SK-N-MC (cell line): ENCODE data around the gene CCDC142.
A peak's percentile ranks its signal among the peaks of the same experiment; 100 is the strongest.

Source experiments
- DNase-seq: peaks from one replicate; pipeline ENCODE4 v3.0.0-alpha.2; 2011; ENCODE audit warnings: low read depth, low spot score
- H3K27ac ChIP-seq: fragments of 200-600 bp; sonication (generic); 2 replicates; pipeline ENCODE4 v1.5.1; 2016; ENCODE audit warnings: mixed run types
- H3K36me3 ChIP-seq: fragments of 200-600 bp; sonication (generic); 2 replicates; pipeline ENCODE4 v1.6.1; 2017; ENCODE audit warnings: antibody characterized with exemption, low read length, mixed read lengths; ENCODE audit not compliant: insufficient read depth
- H3K4me3 ChIP-seq: fragments of 200-600 bp; sonication (generic); 2 replicates; pipeline ENCODE4 v1.5.1; 2016
- H3K9ac ChIP-seq: fragments of 200-600 bp; sonication (generic); 2 replicates; pipeline ENCODE4 v1.8.0; 2017; ENCODE audit warnings: mixed run types, mixed read lengths; ENCODE audit not compliant: insufficient read length
- H3K9me3 ChIP-seq: fragments of 200-600 bp; sonication (generic); 2 replicates; pipeline ENCODE4 v1.6.1; 2017; ENCODE audit warnings: low read depth, mild to moderate bottlenecking, antibody characterized with exemption, low read length, moderate library complexity, mixed read lengths
- EZH2 ChIP-seq: fragments of 200-600 bp; sonication (generic); IDR thresholded peaks from one replicate; pipeline ENCODE4 v1.6.1; 2017; ENCODE audit warnings: antibody characterized with exemption
- POLR2AphosphoS5 ChIP-seq: IDR thresholded peaks from 2 replicates; pipeline ENCODE4 v1.6.1; 2012; ENCODE audit warnings: mild to moderate bottlenecking, low read depth, low read length, borderline replicate concordance

CCDC142 gene

DNA sequence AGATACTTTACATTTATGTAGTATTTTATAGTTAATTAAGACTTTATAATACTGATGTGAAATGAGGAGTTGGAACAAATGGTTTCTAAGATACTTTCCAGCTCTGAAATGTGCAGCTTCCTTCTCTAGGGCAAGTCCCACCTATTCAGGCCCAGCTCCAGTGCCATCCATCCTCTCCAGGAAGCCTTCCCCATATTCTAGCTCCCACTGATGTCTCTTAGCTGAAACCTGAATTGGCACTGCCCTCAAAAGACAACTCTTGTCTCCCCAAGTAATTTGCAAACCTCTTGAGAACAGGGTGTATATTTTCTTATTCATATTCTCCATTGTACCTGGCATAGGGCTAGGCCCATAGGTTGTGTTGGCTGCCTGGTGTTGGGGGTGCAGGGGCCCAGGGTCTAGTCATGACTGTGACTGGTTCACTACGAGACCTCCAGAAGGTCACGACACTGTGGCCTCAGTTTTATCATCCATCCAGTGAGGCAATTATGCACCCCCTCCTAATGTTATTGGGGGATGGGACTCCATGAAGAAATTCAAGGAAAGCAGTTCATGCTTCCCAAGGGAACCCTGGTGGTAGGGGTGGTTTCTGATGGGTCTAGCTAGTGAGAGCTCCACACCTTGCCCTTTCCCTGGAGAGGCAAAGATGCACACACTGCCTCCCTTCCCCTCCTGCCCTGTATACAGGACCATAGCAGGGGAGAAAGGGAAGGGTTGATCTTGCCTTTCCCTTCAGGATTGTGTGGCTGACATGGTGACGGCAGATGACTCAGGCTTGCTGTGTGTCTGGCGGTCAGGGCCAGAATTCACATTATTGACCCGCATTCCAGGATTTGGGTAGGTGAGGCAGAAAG, 58.4 kb downstream of the CCDC142 start:
- no peak for DNase-seq
- Histone ChIP-seq H3K27ac (no peak overlapping the region), H3K9me3 (no peaks in the 10 kb centered on the region), H3K9ac (no peak overlapping the region), H3K36me3 (peaks cover 4% of the 10 kb centered on the region; the same call in 1 of the 2 replicates), H3K4me3 (no peak overlapping the region)
- TF ChIP-seq POLR2AphosphoS5 (peak; percentile 37; the same call in 1 of the 2 replicates), EZH2 (no peak)
